GM21529 (cell line): Measurements from ENCODE around the gene RARA.

ENCODE experiments used
- ATAC-seq: cut with Tn5 transposase; IDR thresholded peaks from one replicate; pipeline ENCODE4 v1.9.1; 2021; ENCODE audit not compliant: unreplicated experiment

The RARA gene

DNA sequence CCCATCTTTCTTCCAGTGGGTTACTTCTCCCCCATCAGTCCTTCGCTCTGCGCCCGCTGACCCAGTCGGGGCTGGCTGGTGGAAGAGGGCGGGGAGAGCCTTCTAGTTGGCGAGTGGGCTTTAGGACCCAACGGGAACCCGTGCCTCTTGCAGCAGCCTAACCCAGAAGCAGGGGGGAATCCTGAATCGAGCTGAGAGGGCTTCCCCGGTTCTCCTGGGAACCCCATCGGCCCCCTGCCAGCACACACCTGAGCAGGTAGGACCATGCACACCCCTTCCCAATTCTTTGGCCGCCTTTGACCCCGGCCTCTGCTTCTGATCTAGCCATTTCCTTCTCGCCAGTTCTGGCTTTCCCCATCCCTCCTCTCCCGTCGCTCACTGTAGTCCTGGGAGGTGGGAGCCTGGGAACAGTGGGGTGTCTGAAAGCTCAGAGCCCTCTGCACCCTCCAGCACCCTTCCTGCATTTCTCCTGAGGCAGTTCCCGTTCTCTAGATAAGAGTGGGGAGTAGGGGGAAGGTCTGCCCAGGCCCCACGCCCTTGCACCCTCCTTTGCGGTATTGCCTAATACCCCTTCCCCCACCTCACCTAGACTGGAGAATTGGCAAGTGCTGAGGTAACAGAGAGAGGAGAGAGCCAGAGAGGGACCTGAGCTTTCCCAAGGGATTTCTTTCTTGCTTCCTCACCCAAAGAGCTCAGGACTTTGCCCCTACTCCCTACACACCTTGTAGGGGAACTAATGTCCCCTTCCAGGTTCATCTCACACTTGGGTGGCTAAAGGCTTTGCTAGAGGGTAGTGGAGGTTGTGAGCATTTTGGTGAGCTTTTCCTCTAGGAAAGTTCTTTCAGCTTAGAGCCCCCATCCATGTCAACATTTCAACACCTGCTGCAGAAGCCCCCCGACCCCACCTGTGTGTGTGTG, at the start of gene RARA:
Gene RARA, plus strand, starts transcription at position 150 of the 918 bp plus-strand sequence. CDS start 22,039 bp downstream, outside the sequence.
- no peak for ATAC-seq

DNA sequence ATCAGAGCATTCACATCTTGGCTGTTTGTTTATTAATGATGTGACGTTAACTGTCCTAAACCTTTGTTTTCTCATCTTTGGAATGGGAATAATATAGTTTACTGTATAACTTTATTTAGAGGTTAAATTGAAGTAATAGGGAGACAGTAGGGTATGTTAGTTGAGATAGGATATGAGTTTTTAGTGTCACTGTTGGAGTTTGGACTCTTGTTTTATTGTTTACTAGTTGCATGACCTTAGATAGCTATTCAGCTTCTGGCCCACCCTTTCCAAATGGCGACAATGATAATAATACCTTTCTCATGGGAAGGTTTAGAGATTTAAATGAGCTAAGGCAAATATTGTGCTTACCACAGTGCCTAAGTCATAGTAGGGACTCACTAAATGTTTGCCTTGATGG, 49.5 kb upstream of the RARA start:
- no peak for ATAC-seq

- ATAC-seq: no peak
Measured at GRCh38 chr17:40260528-40260927, 48.5 kb upstream of the RARA start.

DNA sequence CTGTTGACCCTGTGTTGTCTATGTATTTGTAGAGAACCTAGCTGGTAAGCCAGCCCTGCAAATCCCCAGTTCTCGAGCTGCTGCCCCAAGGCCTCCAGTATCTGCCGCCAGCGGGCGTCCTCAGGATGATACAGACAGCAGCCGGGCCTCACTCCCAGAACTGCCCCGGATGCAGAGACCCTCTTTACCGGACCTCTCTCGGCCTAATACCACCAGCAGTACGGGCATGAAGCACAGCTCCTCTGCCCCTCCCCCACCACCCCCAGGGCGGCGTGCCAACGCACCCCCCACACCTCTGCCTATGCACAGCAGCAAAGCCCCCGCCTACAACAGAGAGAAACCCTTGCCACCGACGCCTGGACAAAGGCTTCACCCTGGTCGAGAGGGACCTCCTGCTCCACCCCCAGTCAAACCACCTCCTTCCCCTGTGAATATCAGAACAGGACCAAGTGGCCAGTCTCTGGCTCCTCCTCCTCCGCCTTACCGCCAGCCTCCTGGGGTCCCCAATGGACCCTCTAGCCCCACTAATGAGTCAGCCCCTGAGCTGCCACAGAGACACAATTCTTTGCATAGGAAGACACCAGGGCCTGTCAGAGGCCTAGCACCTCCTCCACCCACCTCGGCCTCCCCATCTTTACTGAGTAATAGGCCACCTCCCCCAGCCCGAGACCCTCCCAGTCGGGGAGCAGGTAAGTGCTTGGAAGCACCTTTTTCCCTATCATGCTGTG, 44.4 kb upstream of the RARA start:
- ATAC-seq: no peak

DNA sequence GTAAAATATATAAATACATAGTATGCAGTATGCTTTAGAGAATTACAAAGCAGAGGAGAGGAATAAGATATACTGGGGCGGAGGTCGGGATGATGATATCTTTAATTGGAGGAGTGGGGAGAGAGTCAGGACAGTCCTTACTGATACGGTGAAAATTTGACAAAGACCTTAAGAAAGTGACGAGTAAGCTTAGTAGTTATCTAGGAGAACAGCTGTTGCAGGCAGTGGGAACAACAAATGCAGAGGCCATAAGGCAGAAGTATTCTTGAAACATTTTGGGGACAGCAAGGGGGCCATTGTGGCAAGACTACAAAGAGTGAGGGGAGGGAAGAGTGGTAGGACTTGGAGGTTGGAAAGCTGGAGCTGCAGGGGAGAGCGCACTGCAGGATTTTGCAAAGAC, 43.6 kb upstream of the RARA start:
- no peak for ATAC-seq

- ATAC-seq: no peak
Measured at GRCh38 chr17:40266882-40267281, 42.1 kb upstream of the RARA start.

- no peak for ATAC-seq
Measured at GRCh38 chr17:40268141-40268712, 40.8 kb upstream of the RARA start.

DNA sequence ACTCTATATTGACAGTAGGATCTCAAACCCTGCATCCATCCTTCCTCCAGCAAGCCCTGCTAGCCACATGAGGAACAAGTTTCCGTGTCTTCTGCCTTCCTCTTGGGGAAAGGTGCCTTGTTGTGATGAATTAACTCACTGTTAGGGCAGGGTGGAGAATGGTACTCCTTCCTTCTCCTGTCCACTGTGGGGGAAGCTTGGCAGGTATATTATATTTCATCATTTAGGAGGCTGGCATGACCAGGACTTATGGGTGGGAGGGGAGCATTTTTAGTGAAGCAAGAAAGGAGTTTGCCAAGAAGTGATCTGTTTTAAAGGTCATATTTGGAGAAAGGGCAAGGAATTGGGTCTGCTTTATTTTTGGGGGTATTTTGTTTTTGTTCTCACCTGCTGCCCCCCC, 30.6 kb upstream of the RARA start:
- no peak for ATAC-seq

- no peak for ATAC-seq
Measured at GRCh38 chr17:40279402-40279801, 29.6 kb upstream of the RARA start.

GRCh38 chr17:40281663-40282062, 27.3 kb upstream of the RARA start:
- no peak for ATAC-seq

GRCh38 chr17:40283662-40284061, 25.3 kb upstream of the RARA start:
- no peak for ATAC-seq

DNA sequence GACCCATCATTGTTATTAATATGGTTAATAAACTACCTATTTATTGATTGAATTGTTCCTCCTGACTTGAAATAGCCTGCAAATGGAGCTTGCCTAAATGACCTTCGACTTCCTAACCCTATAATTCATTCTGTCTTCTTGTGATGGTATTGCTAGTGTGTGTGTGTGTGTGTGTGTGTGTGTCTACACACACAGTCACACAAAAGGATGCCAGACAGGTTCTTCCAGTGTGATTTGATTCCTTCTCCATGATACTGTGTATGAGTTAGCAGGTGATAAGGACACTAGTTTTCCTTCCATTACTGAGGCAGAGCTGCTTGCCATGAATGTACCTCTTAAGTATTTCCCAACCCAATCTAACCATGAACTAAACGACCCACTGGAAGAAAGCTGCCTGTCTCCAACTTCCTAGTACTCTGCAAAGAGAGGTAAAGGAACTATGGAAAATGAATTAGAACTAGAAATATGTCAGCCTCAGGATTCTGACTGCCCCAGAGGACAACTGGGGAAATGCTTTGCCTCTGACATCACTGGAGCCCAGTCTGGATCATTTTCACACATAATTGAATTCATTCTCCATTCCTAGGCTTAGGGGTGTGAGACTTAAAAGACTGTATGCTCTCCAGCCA, 24.8 kb upstream of the RARA start:
- no peak for ATAC-seq

DNA sequence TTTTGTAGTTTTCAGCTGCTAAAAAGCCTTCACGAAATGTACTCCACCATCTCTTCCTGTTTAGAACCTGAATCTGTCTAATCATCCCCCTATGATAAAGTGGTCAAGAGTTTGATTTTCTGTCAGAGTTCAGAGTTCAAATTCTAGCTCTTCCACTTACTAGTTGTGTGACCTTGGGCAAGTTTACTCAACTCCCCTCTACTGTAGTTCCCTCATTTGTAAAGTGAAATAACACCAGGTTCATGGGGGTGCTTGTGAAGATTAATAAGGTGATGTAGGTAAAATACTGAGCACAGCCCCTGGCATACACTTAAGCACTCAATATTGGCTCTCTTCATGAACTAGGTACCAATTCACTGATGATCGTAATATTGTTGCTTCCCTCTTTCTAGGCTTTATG, 22.5 kb upstream of the RARA start:
- no peak for ATAC-seq

- no peak for ATAC-seq
Measured at GRCh38 chr17:40287159-40287493, 21.9 kb upstream of the RARA start.

DNA sequence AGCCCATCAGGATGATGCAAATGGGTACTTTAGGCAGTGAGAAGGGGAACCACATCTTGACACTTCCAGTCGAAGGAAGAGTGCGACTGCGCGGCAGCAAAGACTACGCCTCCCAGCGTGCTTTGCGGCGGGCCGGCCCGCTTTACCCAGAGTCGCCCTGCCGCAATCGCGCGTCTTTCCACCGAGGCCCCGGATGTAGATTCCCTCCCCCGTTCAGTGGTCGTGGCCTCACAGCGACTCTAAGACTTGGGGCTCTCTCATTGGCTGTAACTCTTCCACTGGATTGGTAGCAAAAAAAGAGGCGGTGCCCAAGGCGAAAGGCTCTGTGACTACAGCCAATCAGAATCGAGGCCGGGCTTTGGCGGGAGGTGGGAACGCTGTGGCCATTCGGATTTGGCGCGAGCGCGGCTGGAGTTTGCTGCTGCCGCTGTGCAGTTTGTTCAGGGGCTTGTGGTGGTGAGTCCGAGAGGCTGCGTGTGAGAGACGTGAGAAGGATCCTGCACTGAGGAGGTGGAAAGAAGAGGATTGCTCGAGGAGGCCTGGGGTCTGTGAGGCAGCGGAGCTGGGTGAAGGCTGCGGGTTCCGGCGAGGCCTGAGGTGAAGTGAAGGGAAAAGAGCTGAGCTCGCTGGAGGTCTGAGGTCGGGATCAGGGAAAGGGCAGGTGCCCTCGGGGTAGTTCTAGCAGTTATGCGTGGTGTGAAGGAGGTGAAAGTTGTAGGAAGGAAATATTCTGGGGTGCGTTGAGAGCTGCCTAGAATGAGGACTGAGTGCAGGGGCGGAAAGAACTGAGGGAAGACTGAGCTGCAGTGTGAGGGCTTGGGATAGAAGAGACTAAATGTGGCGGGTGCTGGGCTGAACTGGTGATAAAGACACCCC, 21.2 kb upstream of the RARA start, which contains the start of gene CDC6:
Gene CDC6, plus strand, starts transcription at position 386 of the 876 bp plus-strand sequence. CDS start 1,542 bp downstream, outside the sequence.
- ATAC-seq: peak; percentile 96

DNA sequence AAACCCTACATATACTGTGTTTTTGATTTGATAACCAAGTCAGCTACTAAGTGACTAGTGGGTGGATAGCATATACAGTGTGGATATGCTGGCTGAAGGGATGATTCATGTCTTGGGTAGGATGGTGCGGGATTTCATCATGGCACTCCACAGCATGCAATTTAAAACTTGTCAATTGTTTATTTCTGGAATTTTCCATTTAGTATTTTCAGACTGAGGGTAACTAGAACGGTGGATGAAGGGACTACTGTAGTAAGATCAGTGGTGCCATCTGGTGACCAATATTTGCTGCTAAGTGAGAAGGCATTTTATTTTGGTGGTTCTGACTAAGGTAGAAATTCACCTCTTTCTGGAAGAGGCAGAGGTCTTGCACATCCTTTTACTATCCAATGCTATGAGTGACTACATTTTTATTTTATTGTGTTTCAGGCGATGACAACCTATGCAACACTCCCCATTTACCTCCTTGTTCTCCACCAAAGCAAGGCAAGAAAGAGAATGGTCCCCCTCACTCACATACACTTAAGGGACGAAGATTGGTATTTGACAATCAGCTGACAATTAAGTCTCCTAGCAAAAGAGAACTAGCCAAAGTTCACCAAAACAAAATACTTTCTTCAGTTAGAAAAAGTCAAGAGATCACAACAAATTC, 18.2 kb upstream of the RARA start:
- ATAC-seq: no peak

DNA sequence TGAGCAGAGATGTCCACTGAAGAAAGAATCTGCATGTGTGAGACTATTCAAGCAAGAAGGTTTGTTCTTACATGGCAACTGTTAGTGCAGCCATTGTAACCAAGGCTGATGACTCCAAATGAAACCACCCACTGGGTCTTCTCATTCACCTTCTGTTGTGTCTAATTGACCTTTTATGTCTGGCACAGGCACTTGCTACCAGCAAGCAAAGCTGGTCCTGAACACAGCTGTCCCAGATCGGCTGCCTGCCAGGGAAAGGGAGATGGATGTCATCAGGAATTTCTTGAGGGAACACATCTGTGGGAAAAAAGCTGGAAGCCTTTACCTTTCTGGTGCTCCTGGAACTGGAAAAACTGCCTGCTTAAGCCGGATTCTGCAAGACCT, 17.7 kb upstream of the RARA start:
- no peak for ATAC-seq

- no peak for ATAC-seq
Measured at GRCh38 chr17:40293363-40293762, 15.6 kb upstream of the RARA start.

GRCh38 chr17:40295488-40296436, 13.2 kb upstream of the RARA start:
- no peak for ATAC-seq
